Hepatocyte (in vitro differentiated cells): ENCODE data around the gene TXNDC5. TPM values are rescaled to one million over a fixed set of nuclear protein-coding genes. Genes with fewer than 3 reads are reported as not detected.
A peak's percentile ranks its signal among the peaks of the same experiment; 100 is the strongest.

ENCODE experiments used
- DNase-seq: peaks from one replicate; pipeline ENCODE4 v3.0.0-alpha.2; 2016; ENCODE audit warnings: low spot score
- H2AFZ ChIP-seq: fragments of 200-600 bp; sonication (generic); 2 replicates; pipeline ENCODE4 v1.6.0; 2016; ENCODE audit warnings: antibody characterized with exemption, mild to moderate bottlenecking
- H3K27ac ChIP-seq: fragments of 200-600 bp; sonication (generic); 2 replicates; pipeline ENCODE4 v1.5.1; 2016; ENCODE audit warnings: mild to moderate bottlenecking
- H3K27me3 ChIP-seq: fragments of 200-600 bp; sonication (generic); 2 replicates; pipeline ENCODE4 v1.6.1; 2016
- H3K36me3 ChIP-seq: fragments of 200-600 bp; sonication (generic); replicated peaks from 2 replicates; pipeline ENCODE4 v1.5.1; 2016; ENCODE audit warnings: low read depth; ENCODE audit not compliant: insufficient read depth
- H3K4me1 ChIP-seq: fragments of 200-600 bp; sonication (generic); 2 replicates; pipeline ENCODE4 v1.5.1; 2016; ENCODE audit warnings: mild to moderate bottlenecking, moderate library complexity; ENCODE audit not compliant: insufficient read depth
- H3K4me2 ChIP-seq: fragments of 200-600 bp; sonication (generic); 2 replicates; pipeline ENCODE4 v1.6.0; 2016
- H3K4me3 ChIP-seq: fragments of 200-600 bp; sonication (generic); 2 replicates; pipeline ENCODE4 v1.5.1; 2016; ENCODE audit warnings: mild to moderate bottlenecking
- H3K79me2 ChIP-seq: fragments of 200-600 bp; sonication (generic); 2 replicates; pipeline ENCODE4 v1.6.0; 2017; ENCODE audit warnings: mild to moderate bottlenecking
- H3K9me2 ChIP-seq: fragments of 200-600 bp; sonication (generic); replicated peaks from 2 replicates; pipeline ENCODE4 v1.6.0; 2017; ENCODE audit warnings: mild to moderate bottlenecking; ENCODE audit not compliant: insufficient read depth
- H3K9me3 ChIP-seq: fragments of 200-600 bp; sonication (generic); 2 replicates; pipeline ENCODE4 v1.5.1; 2016; ENCODE audit warnings: low read depth, mild to moderate bottlenecking
- H4K20me1 ChIP-seq: fragments of 200-600 bp; sonication (generic); 2 replicates; pipeline ENCODE4 v1.6.0; 2016; ENCODE audit warnings: mild to moderate bottlenecking; ENCODE audit not compliant: insufficient read depth, poor library complexity, severe bottlenecking
- CTCF ChIP-seq: fragments of 200-600 bp; sonication (generic); IDR thresholded peaks from 2 replicates; pipeline ENCODE4 v1.5.1; 2016; ENCODE audit warnings: antibody characterized with exemption, mild to moderate bottlenecking; ENCODE audit not compliant: poor library complexity
- EZH2 ChIP-seq: fragments of 200-600 bp; sonication (generic); IDR thresholded peaks from 2 replicates; pipeline ENCODE4 v1.6.1; 2016; ENCODE audit warnings: antibody characterized with exemption, mild to moderate bottlenecking, borderline replicate concordance
- EZH2phosphoT487 ChIP-seq: fragments of 200-600 bp; sonication (generic); IDR thresholded peaks from one replicate; pipeline ENCODE4 v1.6.1; 2018; ENCODE audit warnings: antibody characterized with exemption, mild to moderate bottlenecking, low read depth, moderate library complexity; ENCODE audit not compliant: unreplicated experiment, severe bottlenecking
- WGBS: methylation state at CpG from one replicate; pipeline ENCODE4 v1.1.6; 2016; ENCODE audit warnings: low lambda C conversion rate; ENCODE audit errors: missing lambda C conversion rate; 5-methylcytosine and 5-hydroxymethylcytosine counted together
- polyA plus RNA-seq: library from polyadenylated mRNA; unstranded; fragments of >200 nt; fragmentation: Nextera tagmentation; extraction: Ambion mirVana; gene quantifications from 2 replicates; pipeline ENCODE4 v1.2.1, GENCODE V29; 2016
- total RNA-seq: library from RNA; depleted of rRNA; stranded (reverse); fragments of >200 nt; gene quantifications from 2 replicates; pipeline ENCODE4 v1.2.3, GENCODE V29; 2014

Gene TXNDC5
- total and polyA plus RNA-seq, 2 experiments from 2014 or later = 238 to 241 TPM

- Histone ChIP-seq H3K4me1 (no peaks in the 10 kb centered on the region), H3K9me3 (peaks cover 8% of the 10 kb centered on the region), H3K9me2 (no peaks in the 10 kb centered on the region), H3K79me2 (no peaks in the 10 kb centered on the region), H3K4me3 (no peak overlapping the region), H3K27ac (no peak overlapping the region), H3K4me2 (no peak overlapping the region), H4K20me1 (no peaks in the 10 kb centered on the region), H3K27me3 (no peaks in the 10 kb centered on the region), H2AFZ (no peak overlapping the region), H3K36me3 (no peaks in the 10 kb centered on the region)
- no peak for TF ChIP-seq EZH2
- no peak for TF ChIP-seq EZH2phosphoT487
- TF ChIP-seq CTCF = peak; percentile 7
- WGBS = 79% methylated on average over 7 of the region's 7 CpGs
- no peak for DNase-seq
These were observed 63.4 kb downstream of the TXNDC5 start for GRCh38 chr6:7846966-7847818.

- Histone ChIP-seq H3K4me3 (no peak overlapping the region), H2AFZ (no peak overlapping the region), H3K9me2 (no peaks in the 10 kb centered on the region), H3K79me2 (no peaks in the 10 kb centered on the region), H4K20me1 (no peaks in the 10 kb centered on the region), H3K27me3 (no peaks in the 10 kb centered on the region), H3K4me2 (no peak overlapping the region), H3K4me1 (no peaks in the 10 kb centered on the region), H3K9me3 (no peaks in the 10 kb centered on the region), H3K36me3 (no peaks in the 10 kb centered on the region), H3K27ac (no peak overlapping the region)
- no peak for DNase-seq
- TF ChIP-seq EZH2phosphoT487 (no peak), CTCF (no peak), EZH2 (no peak)
- WGBS = 81% methylated on average over 3 of the region's 3 CpGs
These were observed 68.7 kb downstream of the TXNDC5 start for GRCh38 chr6:7841781-7842468.

DNA sequence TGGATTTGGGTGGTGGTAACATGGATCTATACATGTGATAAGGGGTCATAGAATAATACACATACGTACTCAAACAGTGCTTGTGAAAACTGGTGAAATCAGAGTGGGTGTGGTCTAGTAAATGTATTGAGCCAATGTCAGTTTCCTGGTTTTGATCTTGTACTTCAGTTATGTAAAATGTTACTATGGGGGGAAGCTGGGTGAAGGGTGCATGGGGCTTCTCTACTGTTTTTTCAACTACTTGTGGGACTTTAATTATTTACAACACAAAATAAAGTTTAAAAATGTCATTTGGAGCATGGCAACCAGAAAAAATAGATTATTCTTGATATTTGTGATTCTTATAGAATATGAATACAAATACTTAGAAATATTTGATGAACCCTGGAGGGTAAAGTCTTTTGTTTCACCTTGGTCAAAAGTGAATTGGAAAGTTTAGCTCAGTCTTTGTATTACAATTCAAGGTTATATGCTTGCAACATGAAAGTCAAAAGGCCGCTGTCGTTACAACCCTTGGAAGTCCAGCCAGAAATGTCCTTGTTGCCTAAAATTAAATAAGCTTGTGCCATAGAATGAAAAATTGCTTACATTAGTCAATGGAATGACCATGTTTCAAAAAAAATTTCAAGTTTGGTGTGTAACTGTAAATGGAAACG, 74.1 kb downstream of the TXNDC5 start:
- no peak overlapping the region for H3K4me2 ChIP-seq
- no peak overlapping the region for H2AFZ ChIP-seq
- WGBS = 92% methylated on average over 4 of the region's 4 CpGs
- no peaks in the 10 kb centered on the region for H3K36me3 ChIP-seq
- H3K9me3 ChIP-seq = no peaks in the 10 kb centered on the region
- H3K4me1 ChIP-seq = no peaks in the 10 kb centered on the region
- no peak overlapping the region for H3K4me3 ChIP-seq
- TF ChIP-seq EZH2phosphoT487 = no peak
- no peak for DNase-seq
- no peaks in the 10 kb centered on the region for H3K27me3 ChIP-seq
- H3K79me2 ChIP-seq = no peaks in the 10 kb centered on the region
- no peaks in the 10 kb centered on the region for H4K20me1 ChIP-seq
- no peaks in the 10 kb centered on the region for H3K9me2 ChIP-seq
- no peak overlapping the region for H3K27ac ChIP-seq

GRCh38 chr6:7833751-7834070, 76.9 kb downstream of the TXNDC5 start:
- H3K27ac ChIP-seq = no peak overlapping the region

More at GRCh38 chr6:7833751-7834070, 76.9 kb downstream of the TXNDC5 start:
- TF ChIP-seq EZH2phosphoT487 (no peak), CTCF (no peak), EZH2 (no peak)
- 21% methylated on average over 4 of the region's 4 CpGs for WGBS
- Histone ChIP-seq H3K27me3 (no peaks in the 10 kb centered on the region), H4K20me1 (no peaks in the 10 kb centered on the region), H3K36me3 (no peaks in the 10 kb centered on the region), H3K9me2 (no peaks in the 10 kb centered on the region), H3K9me3 (no peaks in the 10 kb centered on the region), H2AFZ (no peak overlapping the region), H3K4me1 (no peaks in the 10 kb centered on the region), H3K4me2 (peak overlapping the region; percentile 9), H3K4me3 (no peak overlapping the region), H3K79me2 (no peaks in the 10 kb centered on the region)
- DNase-seq = no peak
